ENCODE measurements around the gene RHOT2.

RHOT2 gene

GRCh38 chr16:632486-633335, 35.2 kb upstream of the RHOT2 start:
- no peak for DNase-seq

GRCh38 chr16:633336-634050, 34.4 kb upstream of the RHOT2 start:
- no peak for DNase-seq

DNA sequence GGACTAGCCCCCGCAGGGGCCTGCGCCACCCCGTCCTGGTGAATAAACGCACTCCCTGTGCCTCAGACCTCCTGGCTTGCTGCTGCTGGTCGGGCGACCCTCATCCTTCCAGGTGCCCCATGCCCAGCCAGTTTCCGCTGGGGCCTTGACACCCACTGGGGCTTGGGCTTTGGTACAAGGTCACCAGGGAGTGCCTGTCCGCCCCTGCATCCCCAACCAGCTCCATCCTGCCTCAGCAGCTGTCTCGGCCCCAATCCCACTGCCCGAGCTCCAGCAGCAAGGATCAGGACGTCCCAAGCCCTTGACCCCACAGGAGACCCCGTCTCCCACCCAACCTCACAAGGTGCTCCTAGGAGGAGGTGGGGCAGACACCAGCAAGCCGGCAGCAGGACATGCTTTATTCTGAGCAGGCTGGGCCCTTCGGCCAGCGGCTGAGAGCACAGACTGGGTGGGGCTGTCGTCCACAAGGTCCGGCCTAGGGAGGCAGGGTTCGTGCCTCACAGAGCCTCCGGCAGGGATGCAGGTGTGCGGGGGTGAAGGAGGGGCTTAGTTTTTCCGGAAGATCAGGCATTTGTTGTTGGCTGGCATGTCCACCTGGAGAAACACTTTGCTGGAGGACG, 33.8 kb upstream of the RHOT2 start:
- no peak for DNase-seq

GRCh38 chr16:634996-635395, 32.9 kb upstream of the RHOT2 start:
- no peak for DNase-seq

DNA sequence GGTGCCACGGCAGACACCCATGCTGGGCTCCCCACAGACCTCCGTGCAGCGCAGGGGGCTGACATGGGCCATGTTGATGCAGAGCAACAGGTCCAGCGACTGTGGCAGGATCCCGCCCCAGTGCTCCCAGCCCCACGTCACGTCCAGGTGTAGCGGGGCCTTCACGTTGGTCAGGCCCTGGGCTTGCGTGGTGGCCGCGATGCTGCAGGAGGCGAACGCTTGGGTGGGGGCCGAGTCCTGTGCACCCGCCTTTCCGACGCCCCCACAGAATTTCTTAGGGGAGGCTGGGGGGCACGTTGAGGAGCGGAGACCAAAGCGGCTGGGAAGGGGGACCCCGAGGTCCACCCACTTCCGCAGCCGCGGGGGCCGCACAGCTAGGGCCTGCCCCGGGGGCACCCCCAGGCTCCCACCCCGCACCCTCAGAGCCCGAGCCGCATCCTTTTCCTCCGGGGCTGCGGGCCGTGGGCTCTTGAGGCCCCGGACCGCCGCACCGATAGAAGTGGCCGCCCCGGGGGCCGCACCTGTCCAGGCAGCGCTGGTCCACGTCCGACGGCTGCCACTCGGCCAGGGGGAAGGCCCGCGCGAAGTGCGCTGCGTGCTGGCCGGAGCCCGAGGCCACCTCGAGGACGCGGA, 32.2 kb upstream of the RHOT2 start:
- no peak for DNase-seq

DNA sequence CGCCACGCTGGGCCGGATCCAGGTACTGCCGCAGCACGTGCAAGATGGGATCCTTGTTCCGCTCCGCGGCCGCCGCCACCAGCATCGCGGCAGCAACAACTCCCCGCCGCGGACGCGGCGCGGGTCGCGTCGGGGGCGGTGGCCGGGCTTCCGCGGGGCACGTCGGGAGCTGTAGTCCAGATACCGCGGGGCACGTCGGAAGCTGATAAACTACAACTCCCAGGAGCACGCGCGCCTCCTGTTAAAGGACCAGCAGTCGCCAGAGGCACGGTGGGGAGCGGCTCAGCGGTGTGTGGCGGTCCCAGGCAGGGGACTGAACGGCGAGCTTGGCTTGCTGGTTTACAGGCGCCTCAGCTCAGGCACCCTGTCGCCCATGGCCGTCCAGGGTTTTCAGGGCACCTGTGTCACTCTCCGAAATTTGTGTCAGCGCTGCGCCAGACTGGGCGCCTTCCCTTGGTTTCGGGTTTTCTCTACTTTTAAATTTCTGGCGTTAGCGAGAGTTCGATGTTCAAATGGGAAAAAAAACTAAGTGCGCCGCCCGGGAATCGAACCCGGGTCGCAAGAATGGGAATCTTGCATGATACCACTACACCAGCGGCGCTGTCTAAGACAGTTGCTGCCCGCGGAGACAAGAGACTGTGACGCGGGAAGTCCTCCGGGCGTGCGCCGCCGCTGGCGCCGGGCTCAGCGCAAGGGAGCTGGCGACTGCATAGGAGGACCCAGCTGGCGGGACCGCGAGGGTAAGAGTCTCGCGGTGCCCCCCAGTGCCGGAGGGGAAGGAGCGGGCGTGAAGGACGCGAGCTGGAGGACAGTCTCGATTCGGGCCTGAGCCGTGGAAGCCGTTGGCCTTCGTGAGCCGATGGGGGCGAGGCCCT, 31.5 kb upstream of the RHOT2 start, which contains the start of gene METTL26:
Gene METTL26 (minus strand): TSS at position 100 of the 875 bp plus-strand sequence. CDS start 15 bp downstream, at position 85.
- peak; percentile 89 to 92 for DNase-seq

GRCh38 chr16:637081-638018, 30.6 kb upstream of the RHOT2 start:
- peak; percentile 79 to 92 for DNase-seq

GRCh38 chr16:638034-638543, 29.8 kb upstream of the RHOT2 start:
- DNase-seq: no peak

DNA sequence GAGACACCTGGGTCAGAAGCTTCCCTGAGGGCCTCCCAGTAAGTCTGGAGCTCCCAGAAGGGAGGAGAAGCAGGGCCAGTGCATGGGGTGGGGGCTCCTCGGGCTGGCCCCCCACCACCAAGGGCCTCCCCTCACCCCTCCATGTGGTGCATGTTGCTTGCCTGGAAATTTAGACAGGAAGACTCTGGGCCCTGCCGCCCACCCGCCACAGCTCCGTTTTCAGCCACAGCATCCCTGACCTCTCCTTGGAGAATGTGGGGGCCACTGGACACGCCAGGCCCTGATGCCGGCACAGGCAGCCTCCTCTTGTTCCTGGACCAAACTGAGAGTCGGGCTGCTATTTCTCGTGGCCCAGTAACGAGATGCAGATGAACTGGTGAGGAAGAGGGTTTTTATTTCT, 29.1 kb upstream of the RHOT2 start:
- DNase-seq: no peak

DNA sequence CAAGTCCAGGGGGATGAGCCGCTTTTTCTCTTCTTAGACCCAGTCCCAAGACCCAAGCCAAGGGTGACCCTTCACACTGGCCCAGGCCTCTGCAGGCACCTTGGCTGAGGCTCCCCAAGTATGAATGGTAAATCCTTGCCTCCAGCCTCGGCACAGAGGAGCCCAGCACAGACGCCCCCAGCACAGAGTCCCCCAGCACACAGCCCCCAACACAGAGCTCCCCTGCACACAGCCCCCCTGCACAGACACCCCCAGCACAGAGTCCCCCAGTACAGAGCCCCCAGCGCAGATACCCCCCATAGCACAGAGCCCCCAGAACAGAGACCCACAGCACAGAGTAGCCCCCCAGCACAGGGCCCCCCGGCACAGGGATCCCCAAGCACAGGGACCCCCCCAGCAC, 27.3 kb upstream of the RHOT2 start:
- DNase-seq: no peak

DNA sequence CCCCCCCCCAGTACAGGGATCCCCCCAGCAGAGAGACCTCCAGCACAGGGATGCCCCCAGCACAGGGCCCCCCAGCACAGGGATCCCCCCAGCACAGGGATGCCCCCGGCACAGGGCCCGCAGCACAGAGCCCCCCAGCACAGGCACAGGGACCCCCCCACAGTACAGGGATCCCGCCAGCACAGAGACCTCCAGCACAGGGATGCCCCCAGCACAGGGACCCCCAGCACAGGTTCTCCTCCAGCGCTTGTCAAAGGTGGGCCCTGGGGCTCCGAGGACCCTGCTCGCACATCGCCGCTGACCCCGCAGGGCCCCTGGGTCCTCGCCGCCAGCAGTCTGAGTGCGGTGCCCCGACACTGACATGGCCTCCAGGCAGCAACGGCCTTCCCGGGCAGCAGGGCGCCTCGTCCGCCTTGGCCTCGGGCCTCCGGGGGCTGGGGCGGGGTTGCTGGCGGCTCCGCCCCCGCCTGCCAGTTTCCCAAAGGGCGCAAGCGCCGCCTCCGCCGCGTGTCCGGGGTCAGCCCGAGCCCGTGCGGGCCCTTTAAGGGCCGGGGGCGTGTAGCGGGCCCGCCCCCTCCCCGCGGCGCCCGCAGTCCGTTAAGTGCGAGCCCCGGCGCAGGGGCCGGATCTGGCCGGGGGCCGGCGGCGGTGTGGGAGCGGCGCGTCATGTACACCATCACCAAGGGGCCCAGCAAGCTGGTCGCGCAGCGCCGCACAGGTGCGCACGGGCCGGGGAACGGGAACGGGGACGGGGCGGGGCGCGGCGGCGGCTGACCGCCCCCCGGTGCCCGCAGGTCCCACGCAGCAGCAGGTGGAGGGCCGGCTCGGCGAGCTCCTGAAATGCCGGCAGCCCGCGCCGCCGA, 26.4 kb upstream of the RHOT2 start, which contains the start of gene MCRIP2:
Gene MCRIP2 (plus strand): TSS at position 503 of the 863 bp plus-strand sequence. CDS start 164 bp downstream, at position 667.
- DNase-seq: peak; percentile 67 to 78

DNA sequence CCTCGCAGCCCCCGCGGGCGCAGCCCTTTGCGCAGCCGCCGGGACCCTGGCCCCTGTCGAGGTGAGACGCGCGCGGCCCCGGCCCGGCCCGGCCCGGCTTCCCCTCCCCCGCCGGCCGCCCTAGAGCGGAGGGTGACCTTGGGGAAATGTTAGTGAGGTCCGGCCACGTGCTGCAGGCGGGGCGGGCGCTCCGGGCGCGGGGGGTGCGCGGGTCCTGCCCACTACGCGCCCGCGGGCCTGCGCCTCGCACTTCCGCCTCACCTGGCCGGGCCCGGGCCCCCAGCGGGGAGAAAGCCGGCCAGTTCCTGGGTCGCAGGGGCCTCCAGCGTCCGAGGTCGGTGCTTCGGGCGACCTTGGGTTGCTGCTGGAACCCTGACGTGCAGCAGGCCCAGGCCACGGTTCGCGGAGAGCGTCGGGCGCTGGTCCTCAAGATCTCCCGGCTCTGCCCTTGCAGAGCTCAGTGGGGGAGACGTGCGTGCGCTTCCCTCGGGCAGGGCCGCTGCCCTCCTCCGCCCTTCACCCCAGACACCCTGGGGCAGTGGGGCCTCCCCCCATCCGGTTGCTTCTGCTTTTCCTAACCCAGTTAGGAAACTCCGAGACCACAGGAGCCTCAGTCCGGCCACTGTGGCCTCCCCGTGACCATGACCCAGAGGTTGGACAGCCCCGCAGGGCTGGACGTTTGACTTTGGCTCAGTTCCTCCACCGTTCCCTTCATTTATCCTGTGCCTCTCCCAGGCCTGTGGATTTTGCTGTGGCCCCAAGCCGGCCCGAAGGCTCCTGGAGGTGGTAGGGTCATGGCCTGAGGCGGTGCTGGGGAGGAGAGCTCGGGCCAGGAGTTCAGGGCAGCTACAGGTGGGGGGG, 25.5 kb upstream of the RHOT2 start:
- DNase-seq: peak in 1 of 2 experiments; percentile 46

DNA sequence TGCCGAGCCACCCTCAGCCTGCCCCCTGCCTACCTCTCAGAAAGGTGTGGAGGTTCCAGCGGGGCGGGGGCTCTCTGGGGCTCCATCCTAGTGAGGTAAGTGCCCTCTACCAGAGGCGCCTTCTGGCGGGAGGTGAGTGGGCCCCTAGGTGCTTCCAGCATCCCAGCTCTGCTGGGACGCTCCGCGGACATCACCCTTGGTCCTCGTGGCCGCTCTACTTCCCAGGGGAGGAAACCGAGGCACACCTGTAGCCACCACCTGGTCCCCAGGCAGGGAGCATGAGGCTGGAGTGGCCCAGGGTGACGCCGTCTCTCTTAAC, 24.9 kb upstream of the RHOT2 start:
- no peak for DNase-seq

- no peak for DNase-seq
These were observed 23.4 kb upstream of the RHOT2 start for GRCh38 chr16:644556-644955.

DNA sequence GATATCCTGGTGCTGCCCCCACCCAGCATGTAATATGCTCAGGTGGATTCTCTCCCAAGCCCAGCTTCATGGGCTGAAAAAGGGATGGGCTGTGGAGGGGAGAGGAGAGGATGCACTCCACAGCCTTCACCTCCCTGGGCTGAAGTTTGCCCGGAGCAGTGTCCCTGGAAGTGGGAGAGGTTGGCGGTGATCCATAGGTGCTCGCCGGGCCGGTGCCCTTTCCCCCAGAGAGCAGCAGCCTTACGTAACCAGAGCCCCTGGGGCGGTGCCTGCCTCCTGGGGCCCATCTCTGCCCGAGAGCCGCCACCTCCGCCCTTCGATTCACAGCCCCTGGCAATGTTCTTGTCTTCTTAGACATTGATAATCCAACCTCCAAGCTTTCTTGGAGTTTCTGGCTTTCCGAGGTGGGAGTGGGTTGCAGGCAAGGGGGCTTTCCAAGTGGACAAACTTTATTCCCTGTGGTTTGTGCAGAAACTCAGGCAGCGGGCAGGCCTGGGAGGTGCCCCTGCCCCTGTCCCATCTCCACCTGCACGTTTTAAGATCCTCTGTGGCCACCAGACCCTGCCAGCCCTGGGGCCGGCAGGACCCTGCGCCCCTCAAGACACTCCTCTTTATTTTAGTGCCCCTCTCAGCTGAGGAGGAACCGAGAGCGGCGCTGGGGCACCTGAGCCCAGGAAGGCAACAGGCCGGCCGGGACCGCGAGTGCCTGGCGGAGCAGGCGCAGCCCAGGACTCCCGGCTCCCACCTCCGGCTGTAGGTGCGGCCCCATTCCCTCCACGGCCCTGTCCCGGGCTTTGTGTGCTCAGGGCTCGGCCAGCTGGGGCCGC, 21.9 kb upstream of the RHOT2 start:
- DNase-seq: no peak

DNA sequence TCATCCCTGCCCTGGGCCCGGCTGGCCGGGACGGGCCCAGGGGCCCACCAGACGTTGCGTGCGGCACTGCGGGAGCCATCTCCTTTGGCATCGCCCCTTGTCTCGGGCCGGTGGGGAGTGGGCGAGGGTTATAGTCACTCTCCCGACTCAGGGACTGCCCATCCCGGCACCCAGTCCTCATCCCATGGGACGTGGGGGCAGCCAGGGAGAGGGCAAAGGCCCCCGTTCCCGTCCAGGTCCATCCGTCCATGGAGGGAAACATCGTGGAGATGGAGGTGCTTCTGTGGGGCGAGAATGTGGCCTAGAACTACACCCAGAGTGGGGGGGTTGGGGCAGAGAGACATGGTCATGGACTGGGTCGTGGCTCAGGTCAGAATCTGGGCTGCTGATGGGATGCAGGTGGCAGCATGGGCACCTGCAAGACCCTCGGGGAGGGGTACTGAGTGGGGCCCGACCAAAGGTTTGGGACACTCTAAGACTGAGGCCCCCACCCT, 21.2 kb upstream of the RHOT2 start:
- no peak for DNase-seq

DNA sequence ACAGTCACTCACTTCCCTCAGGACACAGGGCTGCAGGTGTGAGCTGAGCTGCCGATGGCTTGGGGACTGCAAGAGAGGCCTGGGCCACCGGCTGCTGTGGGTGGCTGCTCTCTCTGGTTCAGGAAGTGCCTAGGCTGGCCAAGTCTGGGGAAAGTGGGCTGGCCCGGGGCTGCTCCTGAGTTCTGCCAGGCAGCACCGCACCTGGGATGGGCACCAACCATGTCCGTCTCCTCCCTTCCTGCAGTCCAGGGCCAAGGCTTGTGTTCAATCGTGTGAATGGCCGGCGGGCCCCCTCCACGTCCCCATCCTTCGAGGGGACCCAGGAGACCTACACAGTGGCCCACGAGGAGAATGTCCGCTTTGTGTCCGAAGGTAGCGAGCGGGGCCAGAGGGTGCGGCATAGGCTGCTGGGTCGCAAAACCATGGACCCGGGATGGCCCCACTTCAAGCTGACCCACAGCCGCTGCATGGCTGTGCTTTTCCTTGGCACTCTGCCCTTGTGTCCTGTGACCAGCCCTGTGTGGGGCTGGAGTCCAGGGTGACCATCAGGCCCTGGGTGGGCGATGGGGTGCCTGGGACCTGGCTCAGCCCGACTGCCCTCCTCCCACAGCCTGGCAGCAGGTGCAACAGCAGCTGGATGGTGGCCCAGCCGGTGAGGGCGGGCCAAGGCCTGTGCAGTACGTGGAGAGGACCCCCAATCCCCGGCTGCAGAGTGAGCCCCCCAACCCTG, 20.6 kb upstream of the RHOT2 start:
- no peak for DNase-seq

All from stimulated activated CD4-positive, alpha-beta T cell treated with anti-CD3 and anti-CD28 coated beads, Interleukin-4, amount 100 ng/mL, for 4 hours (primary cell).